ENCODE measurements around the gene ALG6. TPM values are rescaled to one million over a fixed set of nuclear protein-coding genes. Genes with fewer than 3 reads are reported as not detected.
"Not testable (repeated sequence)": the region's sequence is repeated elsewhere in the genome, so short reads cannot be mapped to it uniquely, and the experiment has no call there.

Gene ALG6
- total RNA-seq, 5 donors from 2014 or later (not counting 1 experiment from before 2014, with no cell fraction given), result 17.5 to 25.2 (median 22.2) TPM

GRCh38 chr1:63420746-63421145 is 53.3 kb downstream of the ALG6 start:
- peaks cover 46% of the 10 kb centered on the region for H3K36me3 Mint-ChIP-seq
- H3K27me3 ChIP-seq (replicated peaks in 1 of 2; ENCODE audit: control insufficient read depth in 2 of 2, extremely low read depth in 1 of 2, insufficient read depth in 2 of 2, low read length in 1 of 2); POLR2A ChIA-PET; H3K27ac Mint-ChIP-seq; H3K9me3 ChIP-seq; H3K9me3 Mint-ChIP-seq; H3K4me3 ChIP-seq (ENCODE audit: control insufficient read depth in 1 of 2, extremely low read depth in 1 of 2, low read length in 1 of 2); H3K4me3 Mint-ChIP-seq; DNase-seq; H3K27me3 Mint-ChIP-seq; ATAC-seq (replicated peaks in 1 of 4); H3K27ac ChIP-seq (ENCODE audit: low read length); H3K4me1 Mint-ChIP-seq; H3K4me1 ChIP-seq (ENCODE audit: control insufficient read depth in 1 of 2, extremely low read depth in 1 of 2, insufficient read depth in 2 of 2, low read length in 2 of 2): not testable (repeated sequence)
- H3K36me3 ChIP-seq (ENCODE audit: control insufficient read depth in 2 of 2, extremely low read depth in 1 of 2, insufficient read depth in 1 of 2, low read length in 1 of 2), result peaks cover 0 to 10% of the 10 kb centered on the region in 2 donors
- CTCF ChIA-PET, result interaction anchor here in 1 of 2 donors (0.6 kb wide), 1 partner anchor 51 kb away, joined by 3 read pairs; no protein-coding TSS in a partner anchor
- no CpG with 5 or more reads among the region's 1 CpG for WGBS (ENCODE audit: insufficient coverage)

- Histone ChIP-seq H3K4me1 (ENCODE audit: control insufficient read depth in 1 of 2, extremely low read depth in 1 of 2, insufficient read depth in 2 of 2, low read length in 2 of 2) (no peaks in the 10 kb centered on the region), H3K27ac (ENCODE audit: low read length) (no peak overlapping the region), H3K9me3 (no peaks in the 10 kb centered on the region), H3K36me3 (ENCODE audit: control insufficient read depth in 2 of 2, extremely low read depth in 1 of 2, insufficient read depth in 1 of 2, low read length in 1 of 2) (peaks cover 0 to 10% of the 10 kb centered on the region in 2 donors), H3K27me3 (replicated peaks in 1 of 2; ENCODE audit: control insufficient read depth in 2 of 2, extremely low read depth in 1 of 2, insufficient read depth in 2 of 2, low read length in 1 of 2) (no peaks in the 10 kb centered on the region), H3K4me3 (ENCODE audit: control insufficient read depth in 1 of 2, extremely low read depth in 1 of 2, low read length in 1 of 2) (no peak overlapping the region)
- Mint-ChIP-seq H3K9me3 (no peaks in the 10 kb centered on the region), H3K27me3 (no peaks in the 10 kb centered on the region), H3K27ac (no peak overlapping the region), H3K36me3 (peaks cover 40% of the 10 kb centered on the region), H3K4me1 (no peaks in the 10 kb centered on the region), H3K4me3 (no peak overlapping the region)
- ATAC-seq (replicated peaks in 1 of 4) (no peak), DNase-seq (no peak)
- POLR2A ChIA-PET, result no interaction called here
- CTCF ChIA-PET, result no interaction called here
- no CpG with 5 or more reads among the region's 2 CpGs for WGBS (ENCODE audit: insufficient coverage)
Observed at GRCh38 chr1:63423649-63424048, 56.2 kb downstream of the ALG6 start.

- Mint-ChIP-seq H3K9me3 (peaks cover 0 to 7% (median 3%) of the 10 kb centered on the region in 3 donors), H3K27ac (no peak overlapping the region), H3K4me1 (no peaks in the 10 kb centered on the region), H3K4me3 (no peak overlapping the region), H3K27me3 (no peaks in the 10 kb centered on the region), H3K36me3 (peaks cover 36% of the 10 kb centered on the region)
- no peak overlapping the region for H3K27ac ChIP-seq (ENCODE audit: low read length)
- H3K4me1 ChIP-seq (ENCODE audit: control insufficient read depth in 1 of 2, extremely low read depth in 1 of 2, insufficient read depth in 2 of 2, low read length in 2 of 2), result no peaks in the 10 kb centered on the region
- H3K27me3 ChIP-seq (replicated peaks in 1 of 2; ENCODE audit: control insufficient read depth in 2 of 2, extremely low read depth in 1 of 2, insufficient read depth in 2 of 2, low read length in 1 of 2), result no peaks in the 10 kb centered on the region
- peaks cover 0 to 12% of the 10 kb centered on the region in 2 donors for H3K36me3 ChIP-seq (ENCODE audit: control insufficient read depth in 2 of 2, extremely low read depth in 1 of 2, insufficient read depth in 1 of 2, low read length in 1 of 2)
- POLR2A ChIA-PET, result no interaction called here
- H3K4me3 ChIP-seq (ENCODE audit: control insufficient read depth in 1 of 2, extremely low read depth in 1 of 2, low read length in 1 of 2), result no peak overlapping the region
- CTCF ChIA-PET, result no interaction called here
- ATAC-seq (replicated peaks in 1 of 4) (no peak), DNase-seq (no peak)
- H3K9me3 ChIP-seq, result peaks cover 4% of the 10 kb centered on the region
Observed at GRCh38 chr1:63428815-63429214, 61.4 kb downstream of the ALG6 start.

GRCh38 chr1:63429281-63429680 is 61.9 kb downstream of the ALG6 start:
- Mint-ChIP-seq H3K27me3 (no peaks in the 10 kb centered on the region), H3K36me3 (peaks cover 35% of the 10 kb centered on the region), H3K4me1 (no peaks in the 10 kb centered on the region), H3K27ac (no peak overlapping the region), H3K4me3 (no peak overlapping the region), H3K9me3 (peaks cover 0 to 7% (median 3%) of the 10 kb centered on the region in 3 donors)
- Histone ChIP-seq H3K9me3 (peaks cover 4% of the 10 kb centered on the region), H3K27ac (ENCODE audit: low read length) (no peak overlapping the region), H3K4me1 (ENCODE audit: control insufficient read depth in 1 of 2, extremely low read depth in 1 of 2, insufficient read depth in 2 of 2, low read length in 2 of 2) (no peaks in the 10 kb centered on the region), H3K4me3 (ENCODE audit: control insufficient read depth in 1 of 2, extremely low read depth in 1 of 2, low read length in 1 of 2) (no peak overlapping the region), H3K36me3 (ENCODE audit: control insufficient read depth in 2 of 2, extremely low read depth in 1 of 2, insufficient read depth in 1 of 2, low read length in 1 of 2) (peaks cover 0 to 12% of the 10 kb centered on the region in 2 donors), H3K27me3 (replicated peaks in 1 of 2; ENCODE audit: control insufficient read depth in 2 of 2, extremely low read depth in 1 of 2, insufficient read depth in 2 of 2, low read length in 1 of 2) (no peaks in the 10 kb centered on the region)
- ChIA-PET CTCF (no interaction called here), POLR2A (no interaction called here)
- ATAC-seq (replicated peaks in 1 of 4) (no peak), DNase-seq (no peak)

GRCh38 chr1:63435161-63435560 is 67.7 kb downstream of the ALG6 start:
- H3K27me3 Mint-ChIP-seq, result no peaks in the 10 kb centered on the region
- CTCF ChIA-PET, result no interaction called here
- POLR2A ChIA-PET, result no interaction called here

GRCh38 chr1:63442141-63442475 is 74.7 kb downstream of the ALG6 start:
- Mint-ChIP-seq H3K27ac (no peak overlapping the region), H3K27me3 (no peaks in the 10 kb centered on the region), H3K36me3 (no peaks in the 10 kb centered on the region), H3K4me3 (no peak overlapping the region), H3K4me1 (no peaks in the 10 kb centered on the region), H3K9me3 (no peaks in the 10 kb centered on the region)
- Histone ChIP-seq H3K27me3 (replicated peaks in 1 of 2; ENCODE audit: control insufficient read depth in 2 of 2, extremely low read depth in 1 of 2, insufficient read depth in 2 of 2, low read length in 1 of 2) (no peaks in the 10 kb centered on the region), H3K27ac (ENCODE audit: low read length) (no peak overlapping the region), H3K4me1 (ENCODE audit: control insufficient read depth in 1 of 2, extremely low read depth in 1 of 2, insufficient read depth in 2 of 2, low read length in 2 of 2) (no peaks in the 10 kb centered on the region), H3K4me3 (ENCODE audit: control insufficient read depth in 1 of 2, extremely low read depth in 1 of 2, low read length in 1 of 2) (no peak overlapping the region), H3K36me3 (ENCODE audit: control insufficient read depth in 2 of 2, extremely low read depth in 1 of 2, insufficient read depth in 1 of 2, low read length in 1 of 2) (no peaks in the 10 kb centered on the region), H3K9me3 (no peaks in the 10 kb centered on the region)
- ChIA-PET CTCF (interaction anchor here in 1 of 2 donors (1.3 kb wide), 1 partner anchor 600 kb away, joined by 3 read pairs; no protein-coding TSS in a partner anchor), POLR2A (no interaction called here)
- DNase-seq (no peak), ATAC-seq (replicated peaks in 1 of 4) (no peak)

More at GRCh38 chr1:63435161-63435560, 67.7 kb downstream of the ALG6 start:
- Mint-ChIP-seq H3K27ac (no peak overlapping the region), H3K9me3 (no peaks in the 10 kb centered on the region), H3K4me1 (no peaks in the 10 kb centered on the region), H3K4me3 (no peak overlapping the region), H3K36me3 (peaks cover 20% of the 10 kb centered on the region)
- DNase-seq, result no peak
- no peaks in the 10 kb centered on the region for H3K4me1 ChIP-seq (ENCODE audit: control insufficient read depth in 1 of 2, extremely low read depth in 1 of 2, insufficient read depth in 2 of 2, low read length in 2 of 2)
- ATAC-seq (replicated peaks in 1 of 4), result no peak
- H3K9me3 ChIP-seq, result no peaks in the 10 kb centered on the region
- H3K27ac ChIP-seq (ENCODE audit: low read length), result no peak overlapping the region
- no peak overlapping the region for H3K4me3 ChIP-seq (ENCODE audit: control insufficient read depth in 1 of 2, extremely low read depth in 1 of 2, low read length in 1 of 2)
- peaks cover 0 to 14% of the 10 kb centered on the region in 2 donors for H3K36me3 ChIP-seq (ENCODE audit: control insufficient read depth in 2 of 2, extremely low read depth in 1 of 2, insufficient read depth in 1 of 2, low read length in 1 of 2)
- WGBS (ENCODE audit: insufficient coverage), result 100% methylated on average over 3 of the region's 4 CpGs
- H3K27me3 ChIP-seq (replicated peaks in 1 of 2; ENCODE audit: control insufficient read depth in 2 of 2, extremely low read depth in 1 of 2, insufficient read depth in 2 of 2, low read length in 1 of 2), result no peaks in the 10 kb centered on the region

GRCh38 chr1:63448731-63449246 is 81.4 kb downstream of the ALG6 start:
- Histone ChIP-seq H3K4me3 (ENCODE audit: control insufficient read depth in 1 of 2, extremely low read depth in 1 of 2, low read length in 1 of 2) (no peak overlapping the region), H3K4me1 (ENCODE audit: control insufficient read depth in 1 of 2, extremely low read depth in 1 of 2, insufficient read depth in 2 of 2, low read length in 2 of 2) (no peaks in the 10 kb centered on the region), H3K27me3 (replicated peaks in 1 of 2; ENCODE audit: control insufficient read depth in 2 of 2, extremely low read depth in 1 of 2, insufficient read depth in 2 of 2, low read length in 1 of 2) (no peaks in the 10 kb centered on the region), H3K27ac (ENCODE audit: low read length) (no peak overlapping the region), H3K36me3 (ENCODE audit: control insufficient read depth in 2 of 2, extremely low read depth in 1 of 2, insufficient read depth in 1 of 2, low read length in 1 of 2) (no peaks in the 10 kb centered on the region), H3K9me3 (no peaks in the 10 kb centered on the region)
- H3K36me3 Mint-ChIP-seq, result peaks cover 3% of the 10 kb centered on the region
- CTCF ChIA-PET, result no interaction called here
- no peak overlapping the region for H3K27ac Mint-ChIP-seq
- DNase-seq (no peak), ATAC-seq (replicated peaks in 1 of 4) (no peak)
- no peaks in the 10 kb centered on the region for H3K27me3 Mint-ChIP-seq
- no CpG with 5 or more reads among the region's 3 CpGs for WGBS (ENCODE audit: insufficient coverage)
- H3K4me1 Mint-ChIP-seq, result no peaks in the 10 kb centered on the region
- POLR2A ChIA-PET, result no interaction called here
- H3K4me3 Mint-ChIP-seq, result no peak overlapping the region
- H3K9me3 Mint-ChIP-seq, result no peaks in the 10 kb centered on the region
